GM21447 (cell line): ENCODE results near the gene ZNF460.
A peak's percentile ranks its signal among the peaks of the same experiment; 100 is the strongest.
"Not testable (repeated sequence)": the region's sequence is repeated elsewhere in the genome, so short reads cannot be mapped to it uniquely, and the experiment has no call there.

Experiments
- ATAC-seq: cut with Tn5 transposase; IDR thresholded peaks from one replicate; pipeline ENCODE4 v1.9.1; 2021; ENCODE audit not compliant: unreplicated experiment

Gene ZNF460

DNA sequence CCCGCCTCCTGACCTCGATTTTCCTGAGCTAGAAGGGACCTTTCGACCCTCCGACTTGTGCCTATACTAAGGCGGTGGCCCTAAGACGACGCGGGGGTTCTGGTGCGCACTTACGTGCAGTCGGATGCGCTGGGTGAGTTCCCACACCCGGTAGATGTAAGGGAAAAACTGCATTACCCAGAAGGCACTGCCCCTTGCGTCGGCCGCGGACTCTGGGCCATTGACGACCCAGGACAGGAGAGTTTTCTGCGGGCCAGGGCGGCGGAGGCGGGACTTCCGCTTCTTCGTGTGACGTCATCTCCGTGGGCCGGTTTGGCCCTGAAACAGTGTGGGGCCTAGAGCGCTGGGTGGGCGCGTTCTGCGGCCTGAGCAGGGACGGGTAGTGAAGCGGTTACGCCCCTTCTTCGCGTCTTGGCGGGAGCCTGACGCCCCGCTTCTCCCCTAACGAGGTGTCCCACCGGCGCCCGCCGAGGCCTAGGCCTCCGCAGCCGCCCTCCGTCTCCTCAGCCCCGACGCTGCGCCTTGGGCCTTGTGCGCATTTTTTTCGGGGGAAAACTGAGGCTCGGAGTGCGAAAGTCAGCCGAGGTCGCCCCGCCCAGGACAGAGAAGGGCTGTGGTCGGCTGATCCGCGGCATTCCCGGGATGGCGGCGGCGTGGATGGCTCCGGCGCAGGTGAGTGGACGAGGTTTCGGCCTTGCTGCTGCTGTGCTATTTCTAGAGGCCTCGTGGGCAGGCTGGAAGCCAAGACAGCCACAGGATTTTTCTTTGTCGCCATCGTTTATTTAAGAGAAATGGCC is at the start of gene ZNF460:
Gene ZNF460, plus strand, starts transcription at position 321 of the 797 bp plus-strand sequence. Its CDS starts 322 bp downstream, at position 643.
- ATAC-seq, result peak; percentile 80

GRCh38 chr19:57231686-57232085 is 48.6 kb upstream of the ZNF460 start:
- no peak for ATAC-seq

GRCh38 chr19:57233207-57233606 is 47.1 kb upstream of the ZNF460 start:
- no peak for ATAC-seq

DNA sequence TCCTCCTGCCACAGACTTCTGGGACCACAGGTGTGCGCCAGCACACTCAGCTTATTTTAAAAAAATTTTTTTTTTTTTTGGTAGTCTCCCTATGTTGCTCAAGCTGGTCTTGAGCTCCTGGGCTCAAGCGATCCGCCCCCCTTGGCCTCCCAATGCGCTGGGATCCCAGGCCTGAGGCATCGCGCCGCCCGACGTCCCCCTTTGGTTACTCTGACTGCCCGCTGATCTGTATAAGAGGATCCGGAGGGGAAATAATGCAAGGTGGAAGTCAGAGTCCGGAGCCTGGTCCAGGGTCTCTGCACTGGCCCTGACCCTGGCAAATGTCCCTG is 40.3 kb upstream of the ZNF460 start:
- no peak for ATAC-seq

DNA sequence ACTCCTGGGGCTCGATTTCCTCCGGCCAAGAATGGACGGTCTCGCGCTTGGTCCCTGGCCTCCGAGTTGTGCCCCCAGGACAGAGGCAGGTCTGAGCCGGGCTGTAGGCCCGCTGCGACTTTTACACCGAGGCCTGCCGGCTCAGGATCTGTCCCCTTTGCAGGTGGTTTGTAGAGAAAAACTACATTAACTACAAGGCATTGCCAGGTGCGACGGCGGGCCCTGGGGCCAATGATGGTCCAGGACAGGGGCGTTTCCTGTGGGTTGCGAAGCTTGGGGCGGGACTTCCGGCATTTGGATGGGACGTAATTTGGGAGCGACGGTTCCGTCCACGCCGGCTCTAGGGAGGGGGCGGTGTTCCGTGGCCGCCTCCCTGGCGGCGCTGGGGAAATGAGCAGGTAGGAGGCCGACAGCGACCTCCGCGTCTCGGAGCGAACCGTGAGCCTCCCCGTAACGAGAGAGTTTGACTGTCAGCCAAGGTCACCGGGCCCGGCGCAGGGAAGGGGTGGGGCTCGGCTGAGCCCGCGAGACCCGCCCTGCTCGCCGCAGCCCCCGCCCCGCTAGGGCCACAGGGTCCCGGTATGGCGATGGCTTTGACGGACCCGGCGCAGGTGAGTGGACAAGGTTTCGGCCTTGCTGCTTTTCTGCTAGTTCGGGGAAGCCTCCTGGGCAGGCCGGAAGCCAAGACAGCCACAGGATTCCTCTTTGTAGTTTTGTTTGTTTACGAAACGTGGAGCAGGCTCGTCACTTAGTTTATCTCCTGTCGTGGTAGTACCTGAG is 39.8 kb upstream of the ZNF460 start, which contains the start of gene ZNF805:
Gene ZNF805, plus strand, starts transcription at position 322 of the 780 bp plus-strand sequence. Its CDS starts 260 bp downstream, at position 582.
- ATAC-seq, result peak; percentile 91

DNA sequence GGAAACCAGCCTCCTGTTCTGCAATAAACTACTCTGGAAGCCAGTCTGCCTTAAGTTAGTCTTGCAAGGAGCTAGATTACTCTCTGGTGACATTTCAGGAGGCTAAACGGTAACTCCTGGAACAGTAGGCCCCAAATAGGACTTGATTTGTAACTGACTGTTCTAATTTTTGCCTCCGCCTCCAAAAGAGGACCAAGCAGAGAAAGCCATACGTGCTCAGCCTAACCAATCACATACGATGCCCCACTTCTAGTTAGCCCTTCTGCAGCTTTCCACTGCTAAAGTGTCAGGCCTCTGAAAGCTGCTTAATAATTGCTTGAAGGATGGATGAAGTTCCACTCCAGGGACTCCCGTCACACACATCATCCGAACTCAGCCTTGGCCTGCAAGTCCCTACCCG is 39.1 kb upstream of the ZNF460 start:
- ATAC-seq, result no peak

GRCh38 chr19:57242821-57243220 is 37.5 kb upstream of the ZNF460 start:
- ATAC-seq, result no peak

DNA sequence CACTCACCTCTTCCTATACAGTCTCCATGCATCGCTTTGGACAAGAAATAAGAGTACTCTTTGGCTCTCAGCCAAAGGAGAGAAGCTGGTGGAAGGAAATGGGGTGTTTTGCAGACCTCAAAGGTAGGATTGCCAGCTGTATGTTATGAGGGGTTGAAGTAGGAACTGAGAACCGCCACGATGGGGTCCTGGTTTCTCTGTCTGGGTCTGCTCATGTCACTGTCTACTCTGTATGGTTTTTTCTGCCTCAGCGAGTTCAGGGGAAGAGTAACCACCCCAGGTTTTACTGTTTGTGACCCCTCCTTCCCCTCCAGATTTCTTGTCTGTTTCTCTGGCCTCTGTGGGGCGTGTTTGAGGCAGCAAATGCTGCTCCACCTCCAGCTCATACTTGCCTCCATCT is 35.8 kb upstream of the ZNF460 start:
- no peak for ATAC-seq

DNA sequence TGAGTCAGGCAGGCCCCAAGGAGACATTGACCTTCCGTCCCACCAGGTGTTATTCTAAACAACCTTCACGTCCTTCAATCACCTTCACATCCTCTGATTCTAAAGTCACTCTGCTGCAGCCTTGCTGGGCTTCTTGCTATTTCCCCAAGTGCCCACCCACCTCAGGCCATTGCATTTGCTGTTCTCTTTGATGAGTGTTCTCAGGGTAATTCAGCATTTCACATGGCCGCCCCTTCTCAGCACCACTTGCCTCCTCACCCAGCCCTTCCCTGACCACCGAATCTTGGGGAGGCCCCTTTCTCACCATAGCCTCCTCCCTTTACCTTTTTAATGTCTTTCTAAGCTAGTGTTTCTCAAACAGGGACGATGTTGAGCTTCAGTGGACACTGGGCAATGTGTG is 35.2 kb upstream of the ZNF460 start:
- no peak for ATAC-seq

DNA sequence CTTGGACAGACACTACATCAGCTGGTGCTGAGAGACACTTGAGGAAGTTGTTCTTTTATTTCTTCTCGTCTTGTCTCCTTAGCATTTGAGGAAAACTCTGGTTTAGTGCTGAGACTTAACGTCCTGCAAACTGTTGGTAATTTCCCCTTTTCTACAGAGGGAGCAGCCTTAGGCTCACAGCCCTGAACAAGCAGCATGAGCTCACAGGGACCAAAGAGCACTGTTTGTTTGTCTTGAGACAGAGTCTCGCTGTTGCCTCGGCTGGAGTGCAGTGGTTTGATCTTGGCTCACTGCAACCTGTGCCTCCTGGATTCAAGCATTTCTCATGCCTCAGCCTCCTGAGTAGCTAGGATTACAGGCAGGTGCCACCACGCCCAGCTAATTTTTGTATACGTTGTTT is 34.3 kb upstream of the ZNF460 start:
- ATAC-seq, result no peak

DNA sequence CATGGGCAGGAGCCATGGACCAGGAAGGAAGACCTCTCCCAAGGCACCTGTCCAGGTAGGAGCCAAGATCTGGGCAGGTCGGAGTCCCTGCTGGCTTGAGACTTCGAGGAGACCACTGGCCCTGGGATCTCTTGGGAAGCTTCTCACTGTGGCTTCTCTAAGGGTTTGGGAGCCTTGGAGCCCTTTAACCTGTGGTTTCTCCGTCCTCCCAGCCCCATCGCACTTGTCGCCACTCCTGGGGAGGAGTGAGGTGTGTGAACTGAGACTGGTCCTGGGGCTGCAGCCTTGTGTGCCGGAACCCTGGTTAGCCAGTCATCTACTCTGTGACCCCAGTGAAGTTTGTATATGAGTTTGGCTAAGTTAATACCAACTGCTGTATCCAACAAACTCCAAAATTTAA is 31.6 kb upstream of the ZNF460 start:
- no peak for ATAC-seq

- ATAC-seq, result no peak
Measured at GRCh38 chr19:57249329-57249728, 31.0 kb upstream of the ZNF460 start.

DNA sequence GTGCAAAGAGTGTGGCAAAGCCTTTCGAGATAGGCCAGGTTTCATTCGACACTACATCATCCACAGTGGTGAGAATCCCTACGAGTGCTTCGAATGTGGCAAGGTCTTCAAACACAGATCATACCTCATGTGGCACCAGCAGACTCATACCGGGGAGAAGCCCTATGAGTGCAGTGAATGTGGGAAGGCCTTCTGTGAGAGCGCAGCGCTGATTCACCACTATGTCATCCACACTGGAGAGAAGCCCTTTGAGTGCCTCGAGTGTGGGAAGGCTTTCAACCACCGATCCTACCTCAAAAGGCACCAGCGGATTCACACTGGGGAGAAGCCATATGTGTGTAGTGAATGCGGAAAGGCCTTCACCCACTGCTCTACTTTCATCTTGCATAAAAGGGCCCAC is 26.5 kb upstream of the ZNF460 start:
- not testable (repeated sequence) for ATAC-seq

DNA sequence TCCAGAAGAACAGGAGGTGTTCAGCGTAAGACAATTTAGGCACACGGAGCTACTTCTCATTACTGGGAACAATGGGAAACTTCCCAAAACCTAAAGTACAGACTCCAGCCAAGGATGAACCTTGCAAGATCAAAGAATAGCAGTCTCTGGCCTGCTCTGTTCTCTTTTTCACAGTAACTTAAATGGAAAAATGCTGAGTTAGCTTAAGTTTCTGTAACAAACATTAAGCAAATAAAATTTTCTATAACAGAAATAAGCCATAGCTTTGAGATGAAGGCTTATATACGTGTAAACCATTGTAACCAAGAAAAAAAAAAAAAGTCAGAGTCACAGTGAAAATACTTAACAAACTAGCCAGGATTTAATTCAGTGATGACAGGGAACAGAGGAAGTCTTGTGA is 18.2 kb upstream of the ZNF460 start:
- no peak for ATAC-seq

- no peak for ATAC-seq
Measured at GRCh38 chr19:57263244-57263741, 17.0 kb upstream of the ZNF460 start.

GRCh38 chr19:57267291-57267690 is 13.0 kb upstream of the ZNF460 start:
- ATAC-seq, result no peak

- ATAC-seq, result no peak
Measured at GRCh38 chr19:57269515-57270250, 10.6 kb upstream of the ZNF460 start.

DNA sequence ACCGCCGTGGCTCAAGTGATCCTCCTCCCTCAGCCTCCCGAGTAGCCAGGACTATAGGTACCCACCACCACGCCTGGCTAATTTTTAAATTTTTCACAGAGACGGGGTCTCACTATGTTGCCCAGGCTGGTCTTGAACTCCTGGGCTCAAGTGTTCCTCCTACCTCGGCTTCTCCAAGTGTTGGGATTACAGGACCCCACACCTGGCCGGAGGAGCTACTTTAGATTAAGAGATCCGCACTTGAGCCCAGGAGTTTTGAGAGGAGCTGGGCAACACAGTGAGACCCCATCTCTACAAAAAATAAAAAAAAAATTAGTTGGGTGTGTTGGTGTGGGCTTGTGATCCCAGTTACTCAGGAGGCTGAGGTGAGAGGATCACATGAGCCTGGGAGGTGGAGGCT is 9.0 kb upstream of the ZNF460 start:
- no peak for ATAC-seq

GRCh38 chr19:57273014-57273413 is 7.3 kb upstream of the ZNF460 start:
- no peak for ATAC-seq

- ATAC-seq, result no peak
Measured at GRCh38 chr19:57276430-57276829, 3.9 kb upstream of the ZNF460 start.

GRCh38 chr19:57278481-57278880 is 1.8 kb upstream of the ZNF460 start:
- not testable (repeated sequence) for ATAC-seq
